GM12878 (cell line): ENCODE results near the gene ABHD8. TPM values are rescaled to one million over a fixed set of nuclear protein-coding genes. Genes with fewer than 3 reads are reported as not detected.

Source experiments
- ASH2L ChIP-seq: fragments of 300-600, 200-600 bp; sonication (generic); IDR thresholded peaks from 2 replicates; pipeline ENCODE4 v1.6.1; 2017; ENCODE audit warnings: low read depth, mild to moderate bottlenecking, borderline replicate concordance
- JUNB ChIP-seq: IDR thresholded peaks from 2 replicates; pipeline ENCODE4 v1.6.1; 2016; ENCODE audit warnings: antibody characterized with exemption, mild to moderate bottlenecking
- MAX ChIP-seq: IDR thresholded peaks from 2 replicates; pipeline ENCODE4 v1.6.1; 2012; ENCODE audit warnings: low read depth, low read length, improper control_type of control experiment
- MTA2 ChIP-seq: fragments of 450-650 bp; IDR thresholded peaks from 2 replicates; pipeline ENCODE4 v1.6.1; 2016; ENCODE audit warnings: low read depth, mild to moderate bottlenecking, moderate library complexity
- NBN ChIP-seq: fragments of 450-650 bp; IDR thresholded peaks from 2 replicates; pipeline ENCODE4 v1.6.1; 2016
- PAX8 ChIP-seq: fragments of 450-650 bp; IDR thresholded peaks from 2 replicates; pipeline ENCODE4 v1.6.1; 2017; ENCODE audit warnings: mild to moderate bottlenecking, moderate library complexity
- RCOR1 ChIP-seq: conservative IDR thresholded peaks from 2 replicates; pipeline ENCODE4 v1.6.1; 2012; ENCODE audit warnings: low read depth, low read length, improper control_type of control experiment
- SIX5 ChIP-seq: IDR thresholded peaks from 2 replicates; pipeline ENCODE4 v1.6.1; 2011; ENCODE audit warnings: mild to moderate bottlenecking, low read depth, low read length, moderate library complexity; ENCODE audit not compliant: severe bottlenecking
- SMAD5 ChIP-seq: IDR thresholded peaks from 2 replicates; pipeline ENCODE4 v1.6.1; 2016; ENCODE audit warnings: antibody characterized with exemption, low read depth
- SPI1 ChIP-seq: IDR thresholded peaks from 2 replicates; pipeline ENCODE4 v1.6.1; 2011; ENCODE audit warnings: low read depth, mild to moderate bottlenecking, low read length, moderate library complexity, borderline replicate concordance; ENCODE audit not compliant: insufficient read depth
- SRF ChIP-seq, 2 experiments: IDR thresholded peaks; 2 replicates each; pipeline ENCODE4 v1.6.1; 2011; ENCODE audit warnings: low read depth in 2 of 2, low read length in 2 of 2, mild to moderate bottlenecking in 1 of 2, moderate library complexity in 1 of 2
- TBL1XR1 ChIP-seq: IDR thresholded peaks from 2 replicates; pipeline ENCODE4 v1.6.1; 2012; ENCODE audit warnings: low read depth, low read length, improper control_type of control experiment
- USF1 ChIP-seq: IDR thresholded peaks from 2 replicates; pipeline ENCODE4 v1.6.1; 2011; ENCODE audit warnings: borderline replicate concordance, low read depth, mild to moderate bottlenecking, moderate library complexity, mixed read lengths, low read length; ENCODE audit not compliant: insufficient read depth; ENCODE audit errors: extremely low read length
- USF2 ChIP-seq: IDR thresholded peaks from 2 replicates; pipeline ENCODE4 v1.6.1; 2011; ENCODE audit warnings: low read depth, low read length, improper control_type of control experiment, borderline replicate concordance
- YY1 ChIP-seq: IDR thresholded peaks from 2 replicates; pipeline ENCODE4 v1.6.1; 2011; ENCODE audit warnings: low read depth, mild to moderate bottlenecking, low read length
- ZSCAN29 ChIP-seq: fragments of 450-650 bp; IDR thresholded peaks from 2 replicates; pipeline ENCODE4 v1.6.1; 2017; ENCODE audit warnings: mild to moderate bottlenecking, moderate library complexity
- polyA plus RNA-seq, 11 experiments: library from polyadenylated mRNA; depleted of rRNA in 4 of 11; unstranded in 6 of 11; stranded (reverse) in 5 of 11; fragments of >200 nt; fragmentation: Nextera tagmentation in 4 of 11; fragmentation: Illumina TruSeq in 1 of 11; extraction: Ambion mirVana in 4 of 11; extraction: Trizol in 1 of 11; gene quantifications; 1 replicate in 1 of 11; 2 replicates in 10 of 11; pipeline versions ENCODE4 v1.2.1 to v1.2.3, GENCODE V29; 2011 to 2016; ENCODE audit warnings: inconsistent platforms in 2 of 11, missing spikeins in 2 of 11, low read depth in 1 of 11
- total RNA-seq, 4 experiments: library from RNA; depleted of rRNA in 3 of 4; stranded (reverse); fragments of >200 nt in 3 of 4; fragmentation: Illumina TruSeq in 1 of 4; extraction: Trizol in 1 of 4; gene quantifications; 2 replicates each; pipeline versions ENCODE4 v1.2.1 to v1.2.3, GENCODE V29; 2013 to 2021
- TF ChIP-seq, protein P1 (sequence below): fragments of 450-650 bp; IDR thresholded peaks from 2 replicates; pipeline ENCODE4 v1.6.1; 2017; ENCODE audit warnings: mild to moderate bottlenecking, moderate library complexity
- TF ChIP-seq, protein P2 (sequence below): IDR thresholded peaks from 2 replicates; pipeline ENCODE4 v1.6.1; 2011; ENCODE audit warnings: borderline replicate concordance, low read depth, mild to moderate bottlenecking, moderate library complexity, low read length; ENCODE audit not compliant: insufficient read depth, poor library complexity, severe bottlenecking
- TF ChIP-seq, protein P3 (sequence below): fragments of 450-650 bp; IDR thresholded peaks from 2 replicates; pipeline ENCODE4 v1.6.1; 2018; ENCODE audit warnings: mild to moderate bottlenecking, low read depth, moderate library complexity; ENCODE audit not compliant: partially characterized antibody

Gene ABHD8
- total and polyA plus RNA-seq, 10 of the 15 experiments (the other 5 are each of a cell fraction or from before 2014, with no cell fraction given) = 0.03 to 12.5 (median 6.0) TPM

DNA sequence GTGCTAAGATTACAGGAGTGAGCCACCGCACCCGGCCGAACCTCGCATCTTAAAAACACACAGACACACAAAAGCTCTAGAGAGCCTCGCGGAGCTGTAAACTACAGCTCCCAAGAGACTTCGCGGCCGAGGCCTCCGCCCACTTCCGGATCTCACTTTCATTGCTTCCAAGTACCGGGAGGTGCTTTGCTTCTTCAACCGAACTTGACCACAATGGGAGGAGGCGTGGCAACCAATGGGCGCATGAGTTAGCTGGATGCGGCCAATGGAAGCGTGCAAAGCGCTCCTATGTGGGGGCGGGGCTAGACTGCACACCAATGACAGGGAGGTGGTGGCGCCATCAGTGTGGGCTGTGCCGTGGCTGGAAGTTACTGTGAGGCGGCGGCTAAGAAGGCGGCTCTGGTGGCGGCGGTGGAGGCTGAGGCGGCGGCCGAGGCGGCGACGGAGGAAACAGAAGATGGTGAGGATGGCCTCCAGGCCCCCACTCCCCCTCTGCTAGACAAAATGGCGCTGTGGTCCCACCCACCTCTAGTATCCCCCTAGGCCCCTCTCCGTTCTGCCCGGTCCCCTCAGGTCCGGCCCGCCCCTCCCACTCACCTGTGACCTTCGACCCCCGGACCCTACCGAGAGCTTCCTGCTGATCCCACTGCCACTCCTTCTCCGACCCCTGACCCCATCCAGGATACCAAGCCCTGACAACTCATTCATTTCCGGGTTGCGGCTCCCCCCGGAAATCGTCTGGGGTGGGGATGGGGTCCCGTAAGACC is 6.2 kb upstream of the ABHD8 start, which contains the start of gene DDA1 (continued):
- TF ChIP-seq, protein P1, sequence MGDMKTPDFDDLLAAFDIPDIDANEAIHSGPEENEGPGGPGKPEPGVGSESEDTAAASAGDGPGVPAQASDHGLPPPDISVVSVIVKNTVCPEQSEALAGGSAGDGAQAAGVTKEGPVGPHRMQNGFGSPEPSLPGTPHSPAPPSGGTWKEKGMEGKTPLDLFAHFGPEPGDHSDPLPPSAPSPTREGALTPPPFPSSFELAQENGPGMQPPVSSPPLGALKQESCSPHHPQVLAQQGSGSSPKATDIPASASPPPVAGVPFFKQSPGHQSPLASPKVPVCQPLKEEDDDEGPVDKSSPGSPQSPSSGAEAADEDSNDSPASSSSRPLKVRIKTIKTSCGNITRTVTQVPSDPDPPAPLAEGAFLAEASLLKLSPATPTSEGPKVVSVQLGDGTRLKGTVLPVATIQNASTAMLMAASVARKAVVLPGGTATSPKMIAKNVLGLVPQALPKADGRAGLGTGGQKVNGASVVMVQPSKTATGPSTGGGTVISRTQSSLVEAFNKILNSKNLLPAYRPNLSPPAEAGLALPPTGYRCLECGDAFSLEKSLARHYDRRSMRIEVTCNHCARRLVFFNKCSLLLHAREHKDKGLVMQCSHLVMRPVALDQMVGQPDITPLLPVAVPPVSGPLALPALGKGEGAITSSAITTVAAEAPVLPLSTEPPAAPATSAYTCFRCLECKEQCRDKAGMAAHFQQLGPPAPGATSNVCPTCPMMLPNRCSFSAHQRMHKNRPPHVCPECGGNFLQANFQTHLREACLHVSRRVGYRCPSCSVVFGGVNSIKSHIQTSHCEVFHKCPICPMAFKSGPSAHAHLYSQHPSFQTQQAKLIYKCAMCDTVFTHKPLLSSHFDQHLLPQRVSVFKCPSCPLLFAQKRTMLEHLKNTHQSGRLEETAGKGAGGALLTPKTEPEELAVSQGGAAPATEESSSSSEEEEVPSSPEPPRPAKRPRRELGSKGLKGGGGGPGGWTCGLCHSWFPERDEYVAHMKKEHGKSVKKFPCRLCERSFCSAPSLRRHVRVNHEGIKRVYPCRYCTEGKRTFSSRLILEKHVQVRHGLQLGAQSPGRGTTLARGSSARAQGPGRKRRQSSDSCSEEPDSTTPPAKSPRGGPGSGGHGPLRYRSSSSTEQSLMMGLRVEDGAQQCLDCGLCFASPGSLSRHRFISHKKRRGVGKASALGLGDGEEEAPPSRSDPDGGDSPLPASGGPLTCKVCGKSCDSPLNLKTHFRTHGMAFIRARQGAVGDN = no peak
- no peak for TF ChIP-seq RCOR1
- TF ChIP-seq TBL1XR1 = no peak
- TF ChIP-seq, protein P2, sequence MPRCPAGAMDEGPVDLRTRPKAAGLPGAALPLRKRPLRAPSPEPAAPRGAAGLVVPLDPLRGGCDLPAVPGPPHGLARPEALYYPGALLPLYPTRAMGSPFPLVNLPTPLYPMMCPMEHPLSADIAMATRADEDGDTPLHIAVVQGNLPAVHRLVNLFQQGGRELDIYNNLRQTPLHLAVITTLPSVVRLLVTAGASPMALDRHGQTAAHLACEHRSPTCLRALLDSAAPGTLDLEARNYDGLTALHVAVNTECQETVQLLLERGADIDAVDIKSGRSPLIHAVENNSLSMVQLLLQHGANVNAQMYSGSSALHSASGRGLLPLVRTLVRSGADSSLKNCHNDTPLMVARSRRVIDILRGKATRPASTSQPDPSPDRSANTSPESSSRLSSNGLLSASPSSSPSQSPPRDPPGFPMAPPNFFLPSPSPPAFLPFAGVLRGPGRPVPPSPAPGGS = no peak
- TF ChIP-seq SRF (IDR thresholded peaks at IDR 0.05; ENCODE audit: low read depth in 2 of 2, low read length in 2 of 2) = no peak
- TF ChIP-seq YY1 = peak; percentile 89
- 0 out of 2 replicates have a peak, but pooled peaks have one; percentile 34 for TF ChIP-seq NBN
- TF ChIP-seq ASH2L = no peak
- TF ChIP-seq USF1 = no peak
- TF ChIP-seq MAX = no peak
- TF ChIP-seq PAX8 = no peak
- peak; percentile 40; the same call in 1 of the 2 replicates for TF ChIP-seq SPI1
- no peak for TF ChIP-seq SMAD5
- TF ChIP-seq JUNB = no peak
- TF ChIP-seq MTA2 = peak; percentile 67
- TF ChIP-seq, protein P3, sequence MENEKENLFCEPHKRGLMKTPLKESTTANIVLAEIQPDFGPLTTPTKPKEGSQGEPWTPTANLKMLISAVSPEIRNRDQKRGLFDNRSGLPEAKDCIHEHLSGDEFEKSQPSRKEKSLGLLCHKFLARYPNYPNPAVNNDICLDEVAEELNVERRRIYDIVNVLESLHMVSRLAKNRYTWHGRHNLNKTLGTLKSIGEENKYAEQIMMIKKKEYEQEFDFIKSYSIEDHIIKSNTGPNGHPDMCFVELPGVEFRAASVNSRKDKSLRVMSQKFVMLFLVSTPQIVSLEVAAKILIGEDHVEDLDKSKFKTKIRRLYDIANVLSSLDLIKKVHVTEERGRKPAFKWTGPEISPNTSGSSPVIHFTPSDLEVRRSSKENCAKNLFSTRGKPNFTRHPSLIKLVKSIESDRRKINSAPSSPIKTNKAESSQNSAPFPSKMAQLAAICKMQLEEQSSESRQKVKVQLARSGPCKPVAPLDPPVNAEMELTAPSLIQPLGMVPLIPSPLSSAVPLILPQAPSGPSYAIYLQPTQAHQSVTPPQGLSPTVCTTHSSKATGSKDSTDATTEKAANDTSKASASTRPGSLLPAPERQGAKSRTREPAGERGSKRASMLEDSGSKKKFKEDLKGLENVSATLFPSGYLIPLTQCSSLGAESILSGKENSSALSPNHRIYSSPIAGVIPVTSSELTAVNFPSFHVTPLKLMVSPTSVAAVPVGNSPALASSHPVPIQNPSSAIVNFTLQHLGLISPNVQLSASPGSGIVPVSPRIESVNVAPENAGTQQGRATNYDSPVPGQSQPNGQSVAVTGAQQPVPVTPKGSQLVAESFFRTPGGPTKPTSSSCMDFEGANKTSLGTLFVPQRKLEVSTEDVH = no peak
- no peak for TF ChIP-seq ZSCAN29
- TF ChIP-seq SIX5 = peak; percentile 90
- no peak for TF ChIP-seq USF2
